OCI-LY1 (cell line): ENCODE results near the gene CCDC12.

Experiments
- H2AFZ ChIP-seq: fragments of 200-600 bp; sonication (generic), shearing (Covaris generic); 2 replicates; pipeline ENCODE4 v1.6.0; 2014; ENCODE audit warnings: antibody characterized with exemption, mild to moderate bottlenecking, low read length
- H3F3A ChIP-seq: fragments of 200-600 bp; sonication (generic), shearing (Covaris generic); 2 replicates; pipeline ENCODE4 v1.6.0; 2014; ENCODE audit warnings: mild to moderate bottlenecking, antibody characterized with exemption, low read length, moderate library complexity; ENCODE audit not compliant: insufficient read depth
- H3K27ac ChIP-seq: fragments of 200-600 bp; sonication (generic); 2 replicates; pipeline ENCODE4 v1.5.1; 2014; ENCODE audit warnings: low read length, mixed run types, mild to moderate bottlenecking, low read depth; ENCODE audit not compliant: poor library complexity, severe bottlenecking
- H3K27me3 ChIP-seq: fragments of 200-600 bp; sonication (generic); 2 replicates; pipeline ENCODE4 v1.6.0; 2014; ENCODE audit warnings: antibody characterized with exemption, mild to moderate bottlenecking, low read length, moderate library complexity; ENCODE audit not compliant: insufficient read depth
- H3K36me3 ChIP-seq: fragments of 200-600 bp; sonication (generic); 2 replicates; pipeline ENCODE4 v1.6.1; 2014; ENCODE audit warnings: mild to moderate bottlenecking, antibody characterized with exemption, low read length, moderate library complexity, mixed read lengths; ENCODE audit not compliant: insufficient read depth
- H3K4me1 ChIP-seq: fragments of 200-600 bp; sonication (generic); 2 replicates; pipeline ENCODE4 v1.5.1; 2014; ENCODE audit warnings: mild to moderate bottlenecking, low read length, moderate library complexity; ENCODE audit not compliant: insufficient read depth, severe bottlenecking
- H3K4me2 ChIP-seq: fragments of 200-600 bp; sonication (generic), shearing (Covaris generic); 2 replicates; pipeline ENCODE4 v1.6.1; 2014; ENCODE audit warnings: low read length
- H3K4me3 ChIP-seq: fragments of 200-600 bp; sonication (generic); 2 replicates; pipeline ENCODE4 v1.5.1; 2014; ENCODE audit warnings: low read length, low read depth, mild to moderate bottlenecking, mixed read lengths; ENCODE audit not compliant: poor library complexity, severe bottlenecking
- H3K79me2 ChIP-seq: fragments of 200-600 bp; shearing (Covaris generic); 2 replicates; pipeline ENCODE4 v1.6.1; 2016; ENCODE audit warnings: mixed run types, low read length, mixed read lengths; ENCODE audit not compliant: insufficient read depth
- H3K9ac ChIP-seq: fragments of 200-600 bp; sonication (generic), shearing (Covaris generic); 2 replicates; pipeline ENCODE4 v1.6.1; 2014; ENCODE audit warnings: mild to moderate bottlenecking, low read length, mixed read lengths
- H3K9me2 ChIP-seq: fragments of 200-600 bp; sonication (generic), shearing (Covaris generic); 2 replicates; pipeline ENCODE4 v1.6.1; 2014; ENCODE audit warnings: low read depth, mild to moderate bottlenecking, low read length, mixed read lengths
- H3K9me3 ChIP-seq: fragments of 200-600 bp; shearing (Covaris generic); 2 replicates; pipeline ENCODE4 v1.6.1; 2014; ENCODE audit warnings: low read length, mixed read lengths
- H4K20me1 ChIP-seq: fragments of 200-600 bp; sonication (generic), shearing (Covaris generic); 2 replicates; pipeline ENCODE4 v1.6.0; 2016; ENCODE audit warnings: mild to moderate bottlenecking, low read length; ENCODE audit not compliant: insufficient read depth
- EZH2 ChIP-seq: fragments of 200-600 bp; sonication (generic), shearing (Covaris generic); IDR thresholded peaks from 2 replicates; pipeline ENCODE4 v1.8.0; 2017; ENCODE audit warnings: borderline replicate concordance, mixed run types, mild to moderate bottlenecking, antibody characterized with exemption, low read length, moderate library complexity, mixed read lengths
- TF ChIP-seq, protein P1 (sequence below): fragments of 200-600 bp; sonication (generic), shearing (Covaris generic); IDR thresholded peaks from 2 replicates; pipeline ENCODE4 v1.5.1; 2017; ENCODE audit warnings: mild to moderate bottlenecking, antibody characterized with exemption, low read length, moderate library complexity, mixed read lengths

The CCDC12 gene

DNA sequence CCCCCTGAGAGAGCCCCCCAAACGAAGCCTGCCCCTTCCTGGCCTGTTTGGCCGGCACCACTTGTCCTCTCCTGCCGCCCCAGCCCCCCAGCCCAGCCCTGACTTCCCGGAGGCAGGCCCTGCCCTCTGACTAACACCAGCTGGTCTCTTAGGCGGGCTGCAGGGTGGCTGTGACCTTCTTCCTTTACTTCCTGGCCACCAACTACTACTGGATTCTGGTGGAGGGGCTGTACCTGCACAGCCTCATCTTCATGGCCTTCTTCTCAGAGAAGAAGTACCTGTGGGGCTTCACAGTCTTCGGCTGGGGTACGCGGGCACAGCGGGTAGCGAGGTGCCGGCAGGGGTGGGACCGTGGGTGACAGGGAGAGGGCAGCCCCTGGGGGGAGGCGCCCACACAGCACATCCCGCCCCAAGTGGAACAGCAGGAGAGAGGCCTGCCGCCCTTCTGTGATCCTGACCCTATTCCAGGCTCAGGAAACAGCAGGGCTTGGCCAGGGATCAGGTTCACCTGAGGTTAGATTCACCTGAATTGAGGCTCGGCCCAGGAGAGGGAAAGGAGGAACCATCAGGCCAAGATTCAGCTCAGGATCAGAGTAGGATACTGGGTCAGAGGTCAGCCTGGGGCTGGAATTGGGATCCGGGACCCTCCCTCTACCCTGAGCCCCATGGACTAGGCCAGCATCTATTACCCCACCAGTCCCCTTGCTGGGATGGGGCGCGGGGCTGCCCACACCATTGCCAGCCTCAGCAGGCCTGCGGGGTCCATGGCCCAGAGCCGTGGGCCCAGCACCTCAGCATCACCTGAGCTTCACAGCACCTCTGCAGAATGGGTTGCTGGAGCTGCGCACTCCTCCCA lies 77.2 kb downstream of the CCDC12 start:
- H3F3A ChIP-seq: no peaks in the 10 kb centered on the region
- peaks cover 4% of the 10 kb centered on the region; the same call in 1 of the 2 replicates for H3K27me3 ChIP-seq
- H3K79me2 ChIP-seq: no peaks in the 10 kb centered on the region
- no peak overlapping the region for H3K4me3 ChIP-seq
- no peak for TF ChIP-seq EZH2
- TF ChIP-seq, protein P1, sequence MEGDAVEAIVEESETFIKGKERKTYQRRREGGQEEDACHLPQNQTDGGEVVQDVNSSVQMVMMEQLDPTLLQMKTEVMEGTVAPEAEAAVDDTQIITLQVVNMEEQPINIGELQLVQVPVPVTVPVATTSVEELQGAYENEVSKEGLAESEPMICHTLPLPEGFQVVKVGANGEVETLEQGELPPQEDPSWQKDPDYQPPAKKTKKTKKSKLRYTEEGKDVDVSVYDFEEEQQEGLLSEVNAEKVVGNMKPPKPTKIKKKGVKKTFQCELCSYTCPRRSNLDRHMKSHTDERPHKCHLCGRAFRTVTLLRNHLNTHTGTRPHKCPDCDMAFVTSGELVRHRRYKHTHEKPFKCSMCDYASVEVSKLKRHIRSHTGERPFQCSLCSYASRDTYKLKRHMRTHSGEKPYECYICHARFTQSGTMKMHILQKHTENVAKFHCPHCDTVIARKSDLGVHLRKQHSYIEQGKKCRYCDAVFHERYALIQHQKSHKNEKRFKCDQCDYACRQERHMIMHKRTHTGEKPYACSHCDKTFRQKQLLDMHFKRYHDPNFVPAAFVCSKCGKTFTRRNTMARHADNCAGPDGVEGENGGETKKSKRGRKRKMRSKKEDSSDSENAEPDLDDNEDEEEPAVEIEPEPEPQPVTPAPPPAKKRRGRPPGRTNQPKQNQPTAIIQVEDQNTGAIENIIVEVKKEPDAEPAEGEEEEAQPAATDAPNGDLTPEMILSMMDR: no peak
- no peak overlapping the region for H2AFZ ChIP-seq
- H3K4me2 ChIP-seq: 0 out of 2 replicates have a peak overlapping the region, but pooled peaks have one; percentile 47
- H4K20me1 ChIP-seq: no peaks in the 10 kb centered on the region
- H3K4me1 ChIP-seq: no peaks in the 10 kb centered on the region
- no peaks in the 10 kb centered on the region for H3K9me2 ChIP-seq
- H3K36me3 ChIP-seq: no peaks in the 10 kb centered on the region
- H3K9ac ChIP-seq: no peak overlapping the region
- H3K27ac ChIP-seq: no peak overlapping the region
- H3K9me3 ChIP-seq: no peaks in the 10 kb centered on the region

DNA sequence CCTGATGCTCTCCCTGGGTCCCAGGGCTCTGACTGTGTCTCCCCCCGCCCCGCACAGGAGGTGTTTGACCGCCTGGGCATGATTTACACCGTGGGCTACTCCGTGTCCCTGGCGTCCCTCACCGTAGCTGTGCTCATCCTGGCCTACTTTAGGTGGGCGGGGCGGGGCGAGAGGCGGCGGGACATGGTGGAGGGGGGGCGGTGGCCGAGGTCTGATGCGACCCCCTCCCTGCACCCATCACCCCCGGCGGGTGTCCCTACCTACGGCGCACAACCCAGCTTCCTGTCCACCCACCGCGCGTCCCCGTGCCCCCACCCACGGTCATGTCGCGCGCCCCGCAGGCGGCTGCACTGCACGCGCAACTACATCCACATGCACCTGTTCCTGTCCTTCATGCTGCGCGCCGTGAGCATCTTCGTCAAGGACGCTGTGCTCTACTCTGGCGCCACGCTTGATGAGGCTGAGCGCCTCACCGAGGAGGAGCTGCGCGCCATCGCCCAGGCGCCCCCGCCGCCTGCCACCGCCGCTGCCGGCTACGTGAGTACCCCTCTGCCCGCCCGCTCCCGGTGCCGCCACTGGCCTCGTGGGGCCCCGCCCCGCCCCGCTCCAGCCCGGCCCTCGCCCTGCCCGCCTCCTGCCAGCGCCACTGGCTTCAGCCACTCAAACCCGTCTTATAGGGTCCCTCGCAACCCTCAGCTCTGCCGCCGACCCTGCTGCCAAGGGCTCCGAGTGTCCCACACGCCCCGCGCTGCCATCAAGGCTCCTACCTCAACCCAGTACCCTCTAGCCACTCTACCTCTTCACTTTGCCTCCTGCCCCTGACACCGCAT lies 78.0 kb downstream of the CCDC12 start:
- no peak overlapping the region for H3K27ac ChIP-seq
- no peaks in the 10 kb centered on the region for H3K79me2 ChIP-seq
- no peaks in the 10 kb centered on the region for H3K9me3 ChIP-seq
- H3K9ac ChIP-seq: no peak overlapping the region
- no peaks in the 10 kb centered on the region for H4K20me1 ChIP-seq
- peak overlapping the region; percentile 5 for H3K4me3 ChIP-seq
- H3F3A ChIP-seq: no peaks in the 10 kb centered on the region
- peak overlapping the region; percentile 47; the same call in 1 of the 2 replicates for H3K4me2 ChIP-seq
- no peaks in the 10 kb centered on the region for H3K9me2 ChIP-seq
- H3K27me3 ChIP-seq: 0 out of 2 replicates have a peak, but pooled peaks cover 4% of the 10 kb centered on the region
- H3K4me1 ChIP-seq: no peaks in the 10 kb centered on the region
- H2AFZ ChIP-seq: no peak overlapping the region
- H3K36me3 ChIP-seq: no peaks in the 10 kb centered on the region
- TF ChIP-seq EZH2: no peak
- TF ChIP-seq, protein P1: no peak

DNA sequence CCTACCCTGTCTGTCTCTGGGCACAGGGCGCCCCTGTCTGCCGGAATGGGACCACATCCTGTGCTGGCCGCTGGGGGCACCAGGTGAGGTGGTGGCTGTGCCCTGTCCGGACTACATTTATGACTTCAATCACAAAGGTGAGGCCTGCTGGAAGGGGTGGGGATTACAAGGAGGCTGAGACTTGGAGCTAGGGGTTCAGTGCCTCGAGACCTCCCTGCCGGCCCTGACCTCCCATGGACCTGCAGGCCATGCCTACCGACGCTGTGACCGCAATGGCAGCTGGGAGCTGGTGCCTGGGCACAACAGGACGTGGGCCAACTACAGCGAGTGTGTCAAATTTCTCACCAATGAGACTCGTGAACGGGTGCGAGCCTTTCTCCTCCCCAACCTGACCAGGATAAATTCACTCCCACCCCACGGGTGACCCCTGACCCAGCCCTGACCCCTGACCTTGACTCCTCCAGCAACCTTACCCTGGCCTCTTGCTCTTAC lies 78.7 kb downstream of the CCDC12 start:
- no peak overlapping the region for H3K27ac ChIP-seq
- H3K4me1 ChIP-seq: no peaks in the 10 kb centered on the region
- H3K36me3 ChIP-seq: no peaks in the 10 kb centered on the region
- no peaks in the 10 kb centered on the region for H4K20me1 ChIP-seq
- no peaks in the 10 kb centered on the region for H3K9me2 ChIP-seq
- peak overlapping the region; percentile 47; the same call in 1 of the 2 replicates for H3K4me2 ChIP-seq
- no peaks in the 10 kb centered on the region for H3K79me2 ChIP-seq
- H3K9me3 ChIP-seq: no peaks in the 10 kb centered on the region
- H3F3A ChIP-seq: no peaks in the 10 kb centered on the region
- 0 out of 2 replicates have a peak, but pooled peaks cover 4% of the 10 kb centered on the region for H3K27me3 ChIP-seq
- H3K4me3 ChIP-seq: peak overlapping the region; percentile 5
- H2AFZ ChIP-seq: no peak overlapping the region
- no peak for TF ChIP-seq EZH2
- TF ChIP-seq, protein P1: peak; percentile 52
- H3K9ac ChIP-seq: no peak overlapping the region
